Activated CD4-positive, alpha-beta T cell treated with anti-CD3 and anti-CD28 coated beads, Interleukin-2, amount 10 ng/mL, durations not matched to agents 24 days and 14 days (primary cell): ENCODE data around the gene ATP2A3. TPM values are rescaled to one million over a fixed set of nuclear protein-coding genes. Genes with fewer than 3 reads are reported as not detected.
A peak's percentile ranks its signal among the peaks of the same experiment; 100 is the strongest.

Experiments used
- DNase-seq: peaks from one replicate; pipeline ENCODE4 v3.0.0; 2022
- H3K27ac Mint-ChIP-seq: one replicate; pipeline ENCODE4 v1.8.0; 2022; ENCODE audit warnings: mild to moderate bottlenecking, mixed read lengths
- H3K27me3 Mint-ChIP-seq: one replicate; pipeline ENCODE4 v1.8.0; 2022; ENCODE audit warnings: mixed read lengths
- H3K36me3 Mint-ChIP-seq: one replicate; pipeline ENCODE4 v1.8.0; 2022; ENCODE audit warnings: low read depth, mild to moderate bottlenecking, mixed read lengths
- H3K4me1 Mint-ChIP-seq: one replicate; pipeline ENCODE4 v1.8.0; 2021; ENCODE audit warnings: mixed read lengths
- H3K4me3 Mint-ChIP-seq: one replicate; pipeline ENCODE4 v1.8.0; 2022; ENCODE audit warnings: mild to moderate bottlenecking, moderate library complexity, mixed read lengths
- H3K9me3 Mint-ChIP-seq: one replicate; pipeline ENCODE4 v1.8.0; 2021; ENCODE audit warnings: mixed read lengths
- intact Hi-C: fragments of 100-400 bp; cut with micrococcal nuclease; formaldehyde crosslinking; loops from one replicate; pipeline ENCODE4 v1.15.1; 2023
- total RNA-seq: library from RNA; stranded (reverse); gene quantifications from 2 replicates; pipeline ENCODE4 v1.2.3, GENCODE V29; 2022

Gene ATP2A3
- total RNA-seq = 107 and 110 TPM in 2 replicates

- no peaks in the 10 kb centered on the region for H3K9me3 Mint-ChIP-seq
- H3K4me3 Mint-ChIP-seq = peak within 1 kb of the TSS; percentile 90
- peak; percentile 91 for DNase-seq
- no peaks in the 10 kb centered on the region for H3K27me3 Mint-ChIP-seq
- H3K4me1 Mint-ChIP-seq = peaks cover 39% of the 10 kb centered on the region
- peaks cover 6% of the 10 kb centered on the region for H3K36me3 Mint-ChIP-seq
- H3K27ac Mint-ChIP-seq = peak within 1 kb of the TSS; percentile 87
- intact Hi-C loops = loop anchor here (2.0 to 5.0 kb wide), 4 partner anchors 50 to 242 kb away; partner anchors contain the start of genes CAMKK1, HASPIN and NCBP3
These were observed at the start of gene ATP2A3 for GRCh38 chr17:3964203-3965117. ATP2A3 (minus strand) TSS chr17:3964437; CDS start chr17:3964291, 146 bp downstream.

- peaks cover 48% of the 10 kb centered on the region for H3K36me3 Mint-ChIP-seq
These were observed 46.5 kb upstream of the ATP2A3 start for GRCh38 chr17:4010754-4011153.

GRCh38 chr17:4009186-4009785 is 45.0 kb upstream of the ATP2A3 start:
- Mint-ChIP-seq H3K36me3 (peaks cover 37% of the 10 kb centered on the region), H3K4me1 (peaks cover 7% of the 10 kb centered on the region), H3K27me3 (no peaks in the 10 kb centered on the region), H3K9me3 (no peaks in the 10 kb centered on the region), H3K4me3 (no peak overlapping the region), H3K27ac (no peak overlapping the region)
- no peak for DNase-seq
- intact Hi-C loops = no loop called here

More at GRCh38 chr17:4010754-4011153, 46.5 kb upstream of the ATP2A3 start:
- H3K27me3 Mint-ChIP-seq = no peaks in the 10 kb centered on the region
- no peak for DNase-seq
- H3K9me3 Mint-ChIP-seq = no peaks in the 10 kb centered on the region
- H3K4me1 Mint-ChIP-seq = no peaks in the 10 kb centered on the region
- H3K27ac Mint-ChIP-seq = no peak overlapping the region
- intact Hi-C loops = no loop called here
- H3K4me3 Mint-ChIP-seq = no peak overlapping the region

- Mint-ChIP-seq H3K27me3 (no peaks in the 10 kb centered on the region), H3K4me1 (peaks cover 7% of the 10 kb centered on the region), H3K27ac (no peak overlapping the region), H3K9me3 (no peaks in the 10 kb centered on the region), H3K4me3 (no peak overlapping the region), H3K36me3 (peaks cover 31% of the 10 kb centered on the region)
- intact Hi-C loops = no loop called here
- DNase-seq = no peak
These were observed 44.4 kb upstream of the ATP2A3 start for GRCh38 chr17:4008441-4009185.

GRCh38 chr17:4008082-4008435 is 43.8 kb upstream of the ATP2A3 start:
- Mint-ChIP-seq H3K27ac (no peak overlapping the region), H3K36me3 (peaks cover 27% of the 10 kb centered on the region), H3K9me3 (no peaks in the 10 kb centered on the region), H3K27me3 (no peaks in the 10 kb centered on the region), H3K4me3 (no peak overlapping the region), H3K4me1 (peaks cover 7% of the 10 kb centered on the region)
- intact Hi-C loops = no loop called here
- DNase-seq = no peak

GRCh38 chr17:4007346-4008081 is 43.3 kb upstream of the ATP2A3 start:
- no peak for DNase-seq
- H3K4me1 Mint-ChIP-seq = peaks cover 7% of the 10 kb centered on the region
- no peak overlapping the region for H3K27ac Mint-ChIP-seq
- H3K36me3 Mint-ChIP-seq = peaks cover 25% of the 10 kb centered on the region
- no peak overlapping the region for H3K4me3 Mint-ChIP-seq
- intact Hi-C loops = no loop called here
- H3K9me3 Mint-ChIP-seq = no peaks in the 10 kb centered on the region
- H3K27me3 Mint-ChIP-seq = no peaks in the 10 kb centered on the region

- Mint-ChIP-seq H3K4me1 (peaks cover 7% of the 10 kb centered on the region), H3K9me3 (no peaks in the 10 kb centered on the region), H3K4me3 (no peak overlapping the region), H3K27ac (no peak overlapping the region), H3K27me3 (no peaks in the 10 kb centered on the region), H3K36me3 (peaks cover 22% of the 10 kb centered on the region)
- no peak for DNase-seq
- intact Hi-C loops = no loop called here
These were observed 42.5 kb upstream of the ATP2A3 start for GRCh38 chr17:4006745-4007211.

GRCh38 chr17:4006165-4006589 is 41.9 kb upstream of the ATP2A3 start:
- intact Hi-C loops = no loop called here
- Mint-ChIP-seq H3K9me3 (no peaks in the 10 kb centered on the region), H3K4me3 (no peak overlapping the region), H3K36me3 (peaks cover 22% of the 10 kb centered on the region), H3K27ac (no peak overlapping the region), H3K27me3 (no peaks in the 10 kb centered on the region), H3K4me1 (peaks cover 7% of the 10 kb centered on the region)
- no peak for DNase-seq

- H3K36me3 Mint-ChIP-seq = peaks cover 22% of the 10 kb centered on the region
- H3K27ac Mint-ChIP-seq = no peak overlapping the region
- peaks cover 7% of the 10 kb centered on the region for H3K4me1 Mint-ChIP-seq
- intact Hi-C loops = loop anchor here (1.0 to 2.0 kb wide), 2 partner anchors 43 to 91 kb away; no protein-coding TSS in a partner anchor
- no peak overlapping the region for H3K4me3 Mint-ChIP-seq
- H3K27me3 Mint-ChIP-seq = peaks cover 3% of the 10 kb centered on the region
- no peak for DNase-seq
- H3K9me3 Mint-ChIP-seq = no peaks in the 10 kb centered on the region
These were observed 41.3 kb upstream of the ATP2A3 start for GRCh38 chr17:4005296-4006164.

GRCh38 chr17:4004517-4005295 is 40.5 kb upstream of the ATP2A3 start:
- Mint-ChIP-seq H3K4me1 (peaks cover 7% of the 10 kb centered on the region), H3K27ac (no peak overlapping the region), H3K9me3 (no peaks in the 10 kb centered on the region), H3K36me3 (peaks cover 20% of the 10 kb centered on the region), H3K4me3 (no peak overlapping the region), H3K27me3 (peaks cover 4% of the 10 kb centered on the region)
- intact Hi-C loops = loop anchor here (1.0 to 2.0 kb wide), 3 partner anchors 42 to 140 kb away; no protein-coding TSS in a partner anchor
- DNase-seq = peak; percentile 89

- intact Hi-C loops = loop anchor here (1.0 to 2.0 kb wide), 2 partner anchors 41 to 139 kb away; no protein-coding TSS in a partner anchor
- H3K27ac Mint-ChIP-seq = no peak overlapping the region
- no peak for DNase-seq
- peaks cover 4% of the 10 kb centered on the region for H3K27me3 Mint-ChIP-seq
- no peaks in the 10 kb centered on the region for H3K9me3 Mint-ChIP-seq
- H3K4me3 Mint-ChIP-seq = no peak overlapping the region
- H3K4me1 Mint-ChIP-seq = peaks cover 7% of the 10 kb centered on the region
- H3K36me3 Mint-ChIP-seq = peaks cover 17% of the 10 kb centered on the region
These were observed 39.5 kb upstream of the ATP2A3 start for GRCh38 chr17:4003501-4004421.
